Aorta (tissue), 5 donors: ENCODE data around the gene AHNAK2. TPM values are rescaled to one million over a fixed set of nuclear protein-coding genes. Genes with fewer than 3 reads are reported as not detected.
A peak's percentile ranks its signal among the peaks of the same experiment; 100 is the strongest.

Source experiments
- ATAC-seq: fragments of 200-7000 bp; cut with Tn5 transposase; one replicate; pipeline ENCODE4 v1.9.1; 2022; ENCODE audit warnings: moderate library complexity; ENCODE audit not compliant: low FRiP score
- DNase-seq, 2 donors: peaks; one replicate each; pipeline ENCODE4 v3.0.0-alpha.2; 2020
- H3K27ac ChIP-seq, 2 donors: one replicate each; pipeline ENCODE4 v1.5.1; 2013; ENCODE audit warnings: low read length in 2 of 2, mild to moderate bottlenecking in 2 of 2, moderate library complexity in 2 of 2, control low read depth in 1 of 2, inconsistent platforms in 1 of 2, low read depth in 1 of 2
- H3K27me3 ChIP-seq, 2 donors: one replicate each; pipeline ENCODE4 v1.6.1; 2013; ENCODE audit warnings: control low read depth in 1 of 2, low read length in 1 of 2, mild to moderate bottlenecking in 1 of 2, moderate library complexity in 1 of 2; ENCODE audit not compliant: insufficient read depth in 2 of 2, control insufficient read depth in 1 of 2
- H3K36me3 ChIP-seq, 2 donors: one replicate each; pipeline ENCODE4 v1.6.1; 2013; ENCODE audit warnings: control low read depth in 1 of 2, low read length in 1 of 2, mild to moderate bottlenecking in 1 of 2; ENCODE audit not compliant: insufficient read depth in 2 of 2, control insufficient read depth in 1 of 2
- H3K4me1 ChIP-seq, 2 donors: one replicate each; pipeline ENCODE4 v1.6.1; 2013; ENCODE audit warnings: low read length in 2 of 2, control low read depth in 1 of 2, mild to moderate bottlenecking in 1 of 2, moderate library complexity in 1 of 2; ENCODE audit not compliant: insufficient read depth in 2 of 2, control insufficient read depth in 1 of 2
- H3K4me3 ChIP-seq, 2 donors: one replicate each; pipeline ENCODE4 v1.5.1; 2013; ENCODE audit warnings: low read length in 2 of 2, control low read depth in 1 of 2, mild to moderate bottlenecking in 1 of 2
- H3K9me3 ChIP-seq: one replicate; pipeline ENCODE4 v1.6.1; 2013; ENCODE audit warnings: mild to moderate bottlenecking, low read length; ENCODE audit not compliant: control insufficient read depth
- WGBS, 2 donors: extraction: QIAGEN DNeasy Blood & Tissue Kit; methylation state at CpG; one replicate each; pipeline ENCODE4 v1.1.7; 2013; 5-methylcytosine and 5-hydroxymethylcytosine counted together
- intact Hi-C, 2 donors: fragments of 100-400 bp; cut with DNase I; formaldehyde crosslinking; loops; one replicate each; pipeline versions ENCODE4 v1.14.2 to v1.15.0; 2022
- polyA plus RNA-seq, 2 donors: library from polyadenylated mRNA; stranded (reverse); fragments of 200-250 nt; gene quantifications; one replicate each; pipeline ENCODE4 v1.2.3, GENCODE V29; 2013
- total RNA-seq, 2 donors: library from RNA; stranded (reverse); fragmentation: NEBNext Ultra II Directional; extraction: Animal tissue kit (Norgen Biotek cat#: 25700); gene quantifications; one replicate each; pipeline ENCODE4 v1.2.1, GENCODE V29; 2021
- donor health status: healthy with polysubstance abuse.
- donor health status: Bipolar disorder and iron deficiency.
- donor health status: DM: no; HTN: no; CAD: no.
- donor health status: DM: no; HTN: no; CAD: no.
- donor health status: DM: yes; HTN: yes; CAD: no.

AHNAK2 gene
- total and polyA plus RNA-seq, 4 donors: 4.6 to 61.3 (median 18.0) TPM

- Histone ChIP-seq H3K27me3 (no peaks in the 10 kb centered on the region), H3K4me3 (no peak overlapping the region), H3K27ac (no peak overlapping the region), H3K4me1 (no peaks in the 10 kb centered on the region), H3K9me3 (no peaks in the 10 kb centered on the region), H3K36me3 (no peaks in the 10 kb centered on the region)
- ATAC-seq (no peak), DNase-seq (no peak)
- 89% methylated on average over 7 of the region's 7 CpGs for WGBS, 2 donors
- intact Hi-C loops: loop anchor here (5.0 kb wide), 2 partner anchors 69 to 149 kb away; no protein-coding TSS in a partner anchor
Measured at GRCh38 chr14:104898195-104898558, 80.0 kb downstream of the AHNAK2 start.

GRCh38 chr14:104897330-104898194, 80.6 kb downstream of the AHNAK2 start:
- ATAC-seq (no peak), DNase-seq (peak; percentile 47 to 74)
- H3K4me3 ChIP-seq: no peak overlapping the region
- 85 to 89% methylated on average over 37 of the region's 37 CpGs for WGBS, 2 donors
- H3K9me3 ChIP-seq: no peaks in the 10 kb centered on the region
- no peaks in the 10 kb centered on the region for H3K27me3 ChIP-seq
- H3K4me1 ChIP-seq: no peaks in the 10 kb centered on the region
- H3K36me3 ChIP-seq: no peaks in the 10 kb centered on the region
- no peak overlapping the region for H3K27ac ChIP-seq
- intact Hi-C loops: loop anchor here (1.0 to 5.0 kb wide), 3 partner anchors 70 to 150 kb away; no protein-coding TSS in a partner anchor

- Histone ChIP-seq H3K27ac (no peak overlapping the region), H3K4me1 (no peaks in the 10 kb centered on the region), H3K4me3 (no peak overlapping the region), H3K36me3 (no peaks in the 10 kb centered on the region), H3K9me3 (no peaks in the 10 kb centered on the region), H3K27me3 (no peaks in the 10 kb centered on the region)
- DNase-seq (peak; percentile 63 to 82), ATAC-seq (peak; percentile 20)
- intact Hi-C loops: loop anchor here (5.0 kb wide), 2 partner anchors 71 to 151 kb away; no protein-coding TSS in a partner anchor
- 49 to 50% methylated on average over 34 of the region's 34 CpGs for WGBS, 2 donors
Measured at GRCh38 chr14:104895786-104896661, 82.2 kb downstream of the AHNAK2 start.

GRCh38 chr14:104895207-104895785, 82.9 kb downstream of the AHNAK2 start:
- intact Hi-C loops: loop anchor here (5.0 kb wide), 2 partner anchors 72 to 152 kb away; no protein-coding TSS in a partner anchor
- H3K9me3 ChIP-seq: no peaks in the 10 kb centered on the region
- no peak overlapping the region for H3K27ac ChIP-seq
- ATAC-seq: no peak
- DNase-seq: peak in 1 of 2 donors; percentile 62
- WGBS, 2 donors: 75% methylated on average over 9 of the region's 9 CpGs
- H3K36me3 ChIP-seq: no peaks in the 10 kb centered on the region
- H3K4me1 ChIP-seq: no peaks in the 10 kb centered on the region
- no peaks in the 10 kb centered on the region for H3K27me3 ChIP-seq
- no peak overlapping the region for H3K4me3 ChIP-seq

GRCh38 chr14:104894331-104895206, 83.6 kb downstream of the AHNAK2 start:
- no peak overlapping the region for H3K27ac ChIP-seq
- no peaks in the 10 kb centered on the region for H3K27me3 ChIP-seq
- H3K4me1 ChIP-seq: no peaks in the 10 kb centered on the region
- 83 to 84% methylated on average over 30 of the region's 30 CpGs for WGBS, 2 donors
- DNase-seq: peak in 1 of 2 donors; percentile 73
- ATAC-seq: no peak
- H3K36me3 ChIP-seq: no peaks in the 10 kb centered on the region
- no peak overlapping the region for H3K4me3 ChIP-seq
- intact Hi-C loops: loop anchor here (5.0 kb wide), 2 partner anchors 73 to 153 kb away; no protein-coding TSS in a partner anchor
- H3K9me3 ChIP-seq: no peaks in the 10 kb centered on the region

GRCh38 chr14:104893435-104894207, 84.6 kb downstream of the AHNAK2 start:
- WGBS, 2 donors: 84 to 85% methylated on average over 36 to 39 of the region's 39 CpGs
- intact Hi-C loops: no loop called here
- peak; percentile 44 to 77 for DNase-seq
- Histone ChIP-seq H3K4me1 (no peaks in the 10 kb centered on the region), H3K9me3 (no peaks in the 10 kb centered on the region), H3K27ac (no peak overlapping the region), H3K4me3 (no peak overlapping the region), H3K27me3 (no peaks in the 10 kb centered on the region), H3K36me3 (no peaks in the 10 kb centered on the region)
- no peak for ATAC-seq

GRCh38 chr14:104892531-104893434, 85.4 kb downstream of the AHNAK2 start:
- no peak for ATAC-seq

More at GRCh38 chr14:104892531-104893434, 85.4 kb downstream of the AHNAK2 start:
- no peaks in the 10 kb centered on the region for H3K27me3 ChIP-seq
- DNase-seq: peak; percentile 42 to 74
- H3K36me3 ChIP-seq: no peaks in the 10 kb centered on the region
- H3K4me3 ChIP-seq: no peak overlapping the region
- no peak overlapping the region for H3K27ac ChIP-seq
- no peaks in the 10 kb centered on the region for H3K9me3 ChIP-seq
- intact Hi-C loops: no loop called here
- 80 to 81% methylated on average over 31 of the region's 31 CpGs for WGBS, 2 donors
- H3K4me1 ChIP-seq: no peaks in the 10 kb centered on the region
